Right lobe of liver (tissue), 6 donors: Measurements from ENCODE around the gene ASCC1. TPM values are rescaled to one million over a fixed set of nuclear protein-coding genes. Genes with fewer than 3 reads are reported as not detected.

Experiments
- ATAC-seq, 4 donors: fragments of 200-7000 bp; cut with Tn5 transposase; one replicate each; pipeline ENCODE4 v1.9.1; 2020; ENCODE audit warnings: mild to moderate bottlenecking in 4 of 4, moderate library complexity in 4 of 4
- DNase-seq, 3 donors: peaks; one replicate each; pipeline ENCODE4 v3.0.0-alpha.2; 2020
- H3K27ac ChIP-seq, 3 donors: fragments of 200-600 bp; one replicate each; pipeline ENCODE4 v1.8.0; 2022
- H3K27me3 ChIP-seq, 2 donors: fragments of 200-600 bp; one replicate each; pipeline ENCODE4 v1.8.0; 2022
- H3K36me3 ChIP-seq, 4 donors: fragments of 200-600 bp; sonication (generic) in 1 of 4; one replicate each; pipeline versions ENCODE4 v1.5.1 to v1.8.0; 2017 to 2022; ENCODE audit warnings: control low read depth in 1 of 4
- H3K4me1 ChIP-seq, 4 donors: fragments of 200-600 bp; sonication (generic) in 1 of 4; one replicate each; pipeline versions ENCODE4 v1.5.1 to v1.8.0; 2017 to 2022; ENCODE audit warnings: control low read depth in 1 of 4
- H3K4me3 ChIP-seq, 3 donors: fragments of 200-600 bp; one replicate each; pipeline ENCODE4 v1.8.0; 2022
- H3K9me3 ChIP-seq, 4 donors: fragments of 200-600 bp; sonication (generic) in 1 of 4; one replicate each; pipeline versions ENCODE4 v1.5.1 to v1.8.0; 2017 to 2022; ENCODE audit warnings: control low read depth in 1 of 4
- CTCF ChIP-seq, 4 donors: fragments of 200-600 bp in 3 of 4; fragments of 450-650 bp in 1 of 4; IDR thresholded peaks; one replicate each; pipeline versions ENCODE4 v1.5.1 to v1.8.0; 2016 to 2022; ENCODE audit warnings: antibody characterized with exemption in 4 of 4, mild to moderate bottlenecking in 2 of 4
- POLR2A ChIP-seq: fragments of 450-650 bp; IDR thresholded peaks from one replicate; pipeline ENCODE4 v1.6.1; 2017; ENCODE audit warnings: antibody characterized with exemption, mild to moderate bottlenecking
- WGBS: methylation state at CpG from one replicate; pipeline ENCODE4 v1.1.6; 2018; ENCODE audit warnings: low coverage, low lambda C conversion rate; ENCODE audit not compliant: insufficient coverage; ENCODE audit errors: missing lambda C conversion rate; 5-methylcytosine and 5-hydroxymethylcytosine counted together
- intact Hi-C, 2 donors: fragments of 100-400 bp; cut with DNase I; formaldehyde crosslinking; loops; one replicate each; pipeline versions ENCODE4 v1.11.2 to v1.14.1; 2022
- total RNA-seq, 6 experiments: library from RNA; depleted of rRNA in 2 of 6; stranded (reverse); fragments of >200 nt in 2 of 6; fragmentation: NEBNext Ultra II Directional in 3 of 6; extraction: Animal tissue kit (Norgen Biotek cat#: 25700) in 3 of 6; gene quantifications; one replicate each; pipeline versions ENCODE4 v1.1.0 to v1.2.4, GENCODE V29; 2016 to 2023
- donor health status: DM: no; HTN: yes; CAD: no.
- donor health status: DM: no; HTN: no; CAD: no.
- donor health status: DM: no; HTN: no; CAD: no.
- donor health status: DM: no; HTN: yes; CAD: no.
- donor health status: DM: no; HTN: yes; CAD: no.

Gene ASCC1
- total RNA-seq, 6 experiments from 2014 or later = 12.0 to 26.5 (median 14.5) TPM

GRCh38 chr10:72074574-72075375, 141.3 kb downstream of the ASCC1 start:
- Histone ChIP-seq H3K27ac (no peak overlapping the region), H3K27me3 (no peaks in the 10 kb centered on the region), H3K4me1 (no peaks in the 10 kb centered on the region), H3K9me3 (no peaks in the 10 kb centered on the region), H3K36me3 (no peaks in the 10 kb centered on the region), H3K4me3 (no peak overlapping the region)
- ATAC-seq = no peak
- no peak for TF ChIP-seq CTCF (IDR thresholded peaks at IDR 0.05)
- TF ChIP-seq POLR2A = no peak
- WGBS = 77% methylated on average over 10 of the region's 18 CpGs
- intact Hi-C loops = no loop called here
- DNase-seq = no peak

GRCh38 chr10:72073708-72074573, 142.1 kb downstream of the ASCC1 start:
- intact Hi-C loops = no loop called here

GRCh38 chr10:72072639-72073038, 143.4 kb downstream of the ASCC1 start:
- TF ChIP-seq POLR2A = no peak
- TF ChIP-seq CTCF (IDR thresholded peaks at IDR 0.05) = no peak
- no peaks in the 10 kb centered on the region for H3K27me3 ChIP-seq
- no peaks in the 10 kb centered on the region for H3K9me3 ChIP-seq
- H3K4me3 ChIP-seq = no peak overlapping the region
- ATAC-seq (no peak), DNase-seq (no peak)
- intact Hi-C loops = no loop called here
- 100% methylated on average over 1 of the region's 5 CpGs for WGBS
- no peaks in the 10 kb centered on the region for H3K36me3 ChIP-seq
- H3K4me1 ChIP-seq = peaks cover 0 to 8% (median 2%) of the 10 kb centered on the region in 4 donors
- no peak overlapping the region for H3K27ac ChIP-seq

More at GRCh38 chr10:72073708-72074573, 142.1 kb downstream of the ASCC1 start:
- H3K9me3 ChIP-seq = no peaks in the 10 kb centered on the region
- no peaks in the 10 kb centered on the region for H3K27me3 ChIP-seq
- ATAC-seq (no peak), DNase-seq (no peak)
- no peaks in the 10 kb centered on the region for H3K36me3 ChIP-seq
- peaks cover 0 to 3% (median under 1%) of the 10 kb centered on the region in 4 donors for H3K4me1 ChIP-seq
- WGBS = 82% methylated on average over 4 of the region's 14 CpGs
- TF ChIP-seq CTCF (IDR thresholded peaks at IDR 0.05) (no peak), POLR2A (no peak)
- no peak overlapping the region for H3K27ac ChIP-seq
- H3K4me3 ChIP-seq = no peak overlapping the region

GRCh38 chr10:72072046-72072445, 144.0 kb downstream of the ASCC1 start:
- WGBS = 100% methylated on average over 1 of the region's 5 CpGs
- ATAC-seq = no peak
- no peaks in the 10 kb centered on the region for H3K36me3 ChIP-seq
- intact Hi-C loops = no loop called here
- no peak for TF ChIP-seq CTCF (IDR thresholded peaks at IDR 0.05)
- no peak for TF ChIP-seq POLR2A
- H3K27ac ChIP-seq = no peak overlapping the region
- H3K4me3 ChIP-seq = no peak overlapping the region
- no peaks in the 10 kb centered on the region for H3K9me3 ChIP-seq
- no peaks in the 10 kb centered on the region for H3K27me3 ChIP-seq
- no peak for DNase-seq
- H3K4me1 ChIP-seq = peaks cover 0 to 8% (median 2%) of the 10 kb centered on the region in 4 donors
